A549 (cell line): ENCODE data around the gene CPT1B. TPM values are rescaled to one million over a fixed set of nuclear protein-coding genes. Genes with fewer than 3 reads are reported as not detected.

ENCODE experiments used
- ATAC-seq, 2 experiments: fragments of 200-7000 bp in 1 of 2; fragments of >200 bp in 1 of 2; cut with Nextera tagmentation in 1 of 2; cut with Tn5 transposase in 1 of 2; 3 replicates each; pipeline versions ENCODE4 v1.8.0 to v1.9.1; 2018 to 2020; ENCODE audit warnings: mild to moderate bottlenecking in 1 of 2, moderate library complexity in 1 of 2
- CTCF ChIA-PET: fragments of 300-600 bp; sonication (Branson Sonifier 250); formaldehyde crosslinking; extraction: SDS; loops from one replicate; lab custom pipeline; 2021; ENCODE audit warnings: antibody characterized with exemption, inconsistent platforms; lab: Yijun Ruan, JAX
- POLR2A ChIA-PET: fragments of 350-600 bp; formaldehyde crosslinking; extraction: SDS; loops from one replicate; lab custom pipeline; 2021; ENCODE audit warnings: antibody characterized with exemption, inconsistent platforms; lab: Yijun Ruan, JAX
- DNase-seq, 2 experiments: peaks; one replicate each; pipeline versions ENCODE4 v3.0.0 to v3.0.0-alpha.2; 2011 to 2016; ENCODE audit warnings: low read depth in 1 of 2, low spot score in 1 of 2
- FAIRE-seq: peaks from 2 replicates; lab custom pipeline; 2011; peaks lifted over from hg19 to GRCh38; lab: Jason Lieb, UNC
- H3K27ac ChIP-seq, 2 experiments: fragments of >200 bp; sonication (Bioruptor Twin); formaldehyde crosslinking; 3 replicates each; pipeline ENCODE4 v1.5.1; 2016 to 2017
- H3K4me1 ChIP-seq: fragments of >200 bp; sonication (Bioruptor Twin); formaldehyde crosslinking; 3 replicates; pipeline ENCODE4 v1.6.1; 2016
- H3K4me2 ChIP-seq: fragments of >200 bp; sonication (Bioruptor Twin); formaldehyde crosslinking; 3 replicates; pipeline ENCODE4 v1.6.1; 2016
- H3K4me3 ChIP-seq: fragments of >200 bp; sonication (Bioruptor Twin); formaldehyde crosslinking; 3 replicates; pipeline ENCODE4 v1.5.1; 2016
- H3K9me3 ChIP-seq: fragments of >200 bp; sonication (Bioruptor Twin); formaldehyde crosslinking; 3 replicates; pipeline ENCODE4 v1.6.1; 2016
- ATOH8 ChIP-seq: fragments of 250-450 bp; sonication (Bioruptor Pico); IDR thresholded peaks from 2 replicates; pipeline ENCODE4 v1.5.0; 2020; ENCODE audit warnings: low read depth, mild to moderate bottlenecking, moderate library complexity
- BCL3 ChIP-seq: fragments of >200 bp; sonication (Bioruptor Twin); formaldehyde crosslinking; IDR thresholded peaks from 3 replicates; pipeline ENCODE4 v1.6.1; 2016
- CEBPB ChIP-seq, 2 experiments: fragments of >200 bp in 1 of 2; sonication (Bioruptor Twin) in 1 of 2; formaldehyde crosslinking in 1 of 2; IDR thresholded peaks; 2 replicates each; pipeline ENCODE4 v1.6.1; 2012 to 2016
- CHD2 ChIP-seq: fragments of 150-350 bp; IDR thresholded peaks from 2 replicates; pipeline ENCODE4 v1.6.1; 2014; ENCODE audit warnings: low read length; ENCODE audit not compliant: partially characterized antibody
- CHD4 ChIP-seq: fragments of 200-600 bp; sonication (generic); IDR thresholded peaks from 2 replicates; pipeline ENCODE4 v1.6.1; 2016; ENCODE audit warnings: antibody characterized with exemption, mild to moderate bottlenecking, borderline replicate concordance
- E2F6 ChIP-seq: IDR thresholded peaks from 2 replicates; pipeline ENCODE4 v1.6.1; 2012; ENCODE audit warnings: low read depth, borderline replicate concordance
- EHMT2 ChIP-seq: fragments of 200-600 bp; sonication (generic); IDR thresholded peaks from 2 replicates; pipeline ENCODE4 v1.6.1; 2016; ENCODE audit warnings: antibody characterized with exemption, low read depth, mild to moderate bottlenecking, moderate library complexity
- FOSB ChIP-seq: fragments of 250-450 bp; sonication (Bioruptor Pico); IDR thresholded peaks from 2 replicates; pipeline ENCODE4 v1.5.0; 2020; ENCODE audit warnings: mild to moderate bottlenecking, moderate library complexity
- FOSL2 ChIP-seq, 2 experiments: fragments of 450-650 bp in 1 of 2; fragments of >200 bp in 1 of 2; sonication (Bioruptor Twin) in 1 of 2; formaldehyde crosslinking; IDR thresholded peaks; 2 replicates each; pipeline versions ENCODE4 v1.5.0 to v1.6.1; 2016 to 2020; ENCODE audit warnings: mild to moderate bottlenecking in 1 of 2, moderate library complexity in 1 of 2
- GATA3 ChIP-seq: IDR thresholded peaks from 2 replicates; pipeline ENCODE4 v1.6.1; 2012; ENCODE audit warnings: borderline replicate concordance
- HDAC2 ChIP-seq: fragments of 200-600 bp; sonication (generic); IDR thresholded peaks from 2 replicates; pipeline ENCODE4 v1.6.1; 2016
- HES2 ChIP-seq: fragments of >200 bp; sonication (Bioruptor Twin); formaldehyde crosslinking; IDR thresholded peaks from 2 replicates; pipeline ENCODE4 v1.6.1; 2016
- HOXB13 ChIP-seq: fragments of 250-450 bp; sonication (Bioruptor Pico); IDR thresholded peaks from 2 replicates; pipeline ENCODE4 v1.5.0; 2020; ENCODE audit warnings: low read depth, mild to moderate bottlenecking, moderate library complexity
- HOXB5 ChIP-seq: fragments of 250-450 bp; sonication (Bioruptor Pico); IDR thresholded peaks from 2 replicates; pipeline ENCODE4 v1.5.0; 2020; ENCODE audit warnings: mild to moderate bottlenecking, moderate library complexity
- MAFK ChIP-seq: fragments of 450-650 bp; IDR thresholded peaks from 2 replicates; pipeline ENCODE4 v1.6.1; 2014; ENCODE audit not compliant: partially characterized antibody
- NPAS2 ChIP-seq: fragments of 250-450 bp; sonication (Bioruptor Pico); IDR thresholded peaks from 2 replicates; pipeline ENCODE4 v1.8.0; 2022; ENCODE audit warnings: mild to moderate bottlenecking, moderate library complexity, borderline replicate concordance
- PBX3 ChIP-seq: IDR thresholded peaks from 2 replicates; pipeline ENCODE4 v1.6.1; 2012
- PHF8 ChIP-seq: fragments of 200-600 bp; sonication (generic); IDR thresholded peaks from 2 replicates; pipeline ENCODE4 v1.6.1; 2016; ENCODE audit warnings: low read depth, mild to moderate bottlenecking, antibody characterized with exemption, moderate library complexity, borderline replicate concordance
- POLR2A ChIP-seq: IDR thresholded peaks from 2 replicates; pipeline ENCODE4 v1.6.1; 2012; ENCODE audit warnings: mild to moderate bottlenecking, low read length
- RAD21 ChIP-seq, 2 experiments: fragments of >200 bp in 1 of 2; sonication (Bioruptor Twin) in 1 of 2; formaldehyde crosslinking in 1 of 2; IDR thresholded peaks in 1 of 2; conservative IDR thresholded peaks in 1 of 2; 2 replicates in 1 of 2; 3 replicates in 1 of 2; pipeline ENCODE4 v1.6.1; 2012 to 2018; ENCODE audit warnings: inconsistent platforms in 1 of 2
- RARB ChIP-seq: fragments of 250-450 bp; sonication (Bioruptor Pico); IDR thresholded peaks from 2 replicates; pipeline ENCODE4 v1.8.0; 2021; ENCODE audit warnings: mild to moderate bottlenecking, moderate library complexity
- RCOR1 ChIP-seq: fragments of 150-350 bp; IDR thresholded peaks from 2 replicates; pipeline ENCODE4 v1.6.1; 2014; ENCODE audit warnings: antibody characterized with exemption, low read length, low read depth
- RNF2 ChIP-seq: fragments of 200-600 bp; sonication (generic); IDR thresholded peaks from 2 replicates; pipeline ENCODE4 v1.6.1; 2016; ENCODE audit warnings: low read depth, mild to moderate bottlenecking, antibody characterized with exemption, moderate library complexity, borderline replicate concordance
- SMC3 ChIP-seq: fragments of >200 bp; sonication (Bioruptor Twin); formaldehyde crosslinking; IDR thresholded peaks from 3 replicates; pipeline ENCODE4 v1.6.1; 2018; ENCODE audit warnings: inconsistent platforms
- ZNF302 ChIP-seq: fragments of 250-450 bp; sonication (Bioruptor Pico); IDR thresholded peaks from 2 replicates; pipeline ENCODE4 v1.9.0; 2021; ENCODE audit warnings: inconsistent platforms, mild to moderate bottlenecking, moderate library complexity
- ZSCAN20 ChIP-seq: fragments of 250-450 bp; sonication (Bioruptor Pico); IDR thresholded peaks from 2 replicates; pipeline ENCODE4 v1.8.0; 2022; ENCODE audit warnings: mild to moderate bottlenecking, moderate library complexity
- WGBS: methylation state at CpG from one replicate; pipeline ENCODE4 v1.1.6; 2017; ENCODE audit errors: missing lambda C conversion rate; 5-methylcytosine and 5-hydroxymethylcytosine counted together
- polyA plus RNA-seq, 4 experiments: library from polyadenylated mRNA; depleted of rRNA in 3 of 4; stranded (reverse); fragments of >200 nt; fragmentation: RNase III in 1 of 4; extraction: RNeasy Plus Mini Kit Qiagen cat#74134 plus additional on column Dnase treatment in 1 of 4; gene quantifications; 2 replicates in 3 of 4; 3 replicates in 1 of 4; pipeline ENCODE4 v1.2.3, GENCODE V29; 2011 to 2017

The CPT1B gene
- polyA plus RNA-seq, 2 of the 4 experiments (the other 2 are of a cell fraction): 12.1 to 26.5 TPM

GRCh38 chr22:50611341-50612060 is 33.3 kb upstream of the CPT1B start:
- H3K27ac ChIP-seq: no peak overlapping the region
- FAIRE-seq (no peak), ATAC-seq (no peak), DNase-seq (no peak)
- CTCF ChIA-PET: interaction anchor here (1.9 kb wide), 1 partner anchor 9 kb away, joined by 6 read pairs; no protein-coding TSS in a partner anchor
- H3K4me3 ChIP-seq: no peak overlapping the region
- no peak overlapping the region for H3K4me2 ChIP-seq
- WGBS: 84% methylated on average over 16 of the region's 26 CpGs
- H3K9me3 ChIP-seq: no peaks in the 10 kb centered on the region
- no peak for TF ChIP-seq HDAC2
- no peak for TF ChIP-seq POLR2A
- H3K4me1 ChIP-seq: no peaks in the 10 kb centered on the region
- POLR2A ChIA-PET: no interaction called here

- H3K4me1 ChIP-seq: no peaks in the 10 kb centered on the region
- no peaks in the 10 kb centered on the region for H3K9me3 ChIP-seq
- H3K27ac ChIP-seq: no peak overlapping the region
- WGBS: 73% methylated on average over 15 of the region's 17 CpGs
- ChIA-PET CTCF (no interaction called here), POLR2A (no interaction called here)
- ATAC-seq (no peak), FAIRE-seq (no peak), DNase-seq (no peak)
- no peak overlapping the region for H3K4me2 ChIP-seq
- TF ChIP-seq RNF2 (no peak), E2F6 (no peak), EHMT2 (no peak), PHF8 (no peak), HES2 (no peak), CEBPB (IDR thresholded peaks at IDR 0.05) (no peak), RAD21 (conservative IDR thresholded peaks at IDR 0.05 in 1 of 2, IDR thresholded peaks at IDR 0.05 in 1 of 2) (no peak)
- no peak overlapping the region for H3K4me3 ChIP-seq
These were observed 32.4 kb upstream of the CPT1B start for GRCh38 chr22:50610581-50610980.

GRCh38 chr22:50610041-50610451 is 31.8 kb upstream of the CPT1B start:
- no peaks in the 10 kb centered on the region for H3K9me3 ChIP-seq
- H3K4me1 ChIP-seq: no peaks in the 10 kb centered on the region
- TF ChIP-seq PBX3: no peak
- TF ChIP-seq HOXB13 (CRISPR knock-in tag): no peak
- TF ChIP-seq ZSCAN20: no peak
- no peak for TF ChIP-seq CHD4
- TF ChIP-seq BCL3: no peak
- TF ChIP-seq SMC3: no peak
- TF ChIP-seq RAD21 (conservative IDR thresholded peaks at IDR 0.05 in 1 of 2, IDR thresholded peaks at IDR 0.05 in 1 of 2): no peak
- TF ChIP-seq HOXB5: no peak
- H3K27ac ChIP-seq: no peak overlapping the region
- no peak for DNase-seq
- ATAC-seq: no peak
- no peak overlapping the region for H3K4me3 ChIP-seq
- ChIA-PET POLR2A (no interaction called here), CTCF (interaction anchor here (2.2 to 2.4 kb wide), 2 partner anchors 11 to 47 kb away, joined by 5 to 15 read pairs; partner anchors contain the start of gene SYCE3)
- no peak for FAIRE-seq
- WGBS: 72% methylated on average over 10 of the region's 11 CpGs
- no peak overlapping the region for H3K4me2 ChIP-seq

- POLR2A ChIA-PET: no interaction called here
- no peak overlapping the region for H3K27ac ChIP-seq
- no peaks in the 10 kb centered on the region for H3K4me1 ChIP-seq
- ATAC-seq: no peak
- H3K4me3 ChIP-seq: no peak overlapping the region
- WGBS: 63% methylated on average over 8 of the region's 12 CpGs
- no peak overlapping the region for H3K4me2 ChIP-seq
- no peak for FAIRE-seq
- no peaks in the 10 kb centered on the region for H3K9me3 ChIP-seq
- CTCF ChIA-PET: interaction anchor here (0.6 to 2.4 kb wide), 3 partner anchors 10 to 46 kb away, joined by 3 to 15 read pairs (median 5); partner anchors contain the start of gene SYCE3
- no peak for DNase-seq
- TF ChIP-seq FOSB (CRISPR knock-in tag) (no peak), MAFK (no peak), ATOH8 (CRISPR knock-in tag) (no peak), FOSL2 (IDR thresholded peaks at IDR 0.05) (no peak), FOSL2 (CRISPR knock-in tag; IDR thresholded peaks at IDR 0.05) (no peak), CHD2 (no peak), RCOR1 (no peak), E2F6 (no peak), CEBPB (IDR thresholded peaks at IDR 0.05) (no peak), NPAS2 (CRISPR knock-in tag) (no peak), ZNF302 (CRISPR knock-in tag) (no peak), GATA3 (no peak), RARB (no peak)
These were observed 31.4 kb upstream of the CPT1B start for GRCh38 chr22:50609599-50609998.
